Peyer's patch (tissue), 4 donors: ENCODE data around the gene TMEM106A. TPM values are rescaled to one million over a fixed set of nuclear protein-coding genes. Genes with fewer than 3 reads are reported as not detected.

Experiments
- DNase-seq, 3 donors: peaks; one replicate each; pipeline ENCODE4 v3.0.0-alpha.2; 2017 to 2019
- H3K27ac ChIP-seq, 4 donors: fragments of 200-600 bp; sonication (generic); one replicate each; pipeline ENCODE4 v1.5.1; 2016 to 2019
- H3K27me3 ChIP-seq, 2 donors: fragments of 200-600 bp; sonication (generic); one replicate each; pipeline ENCODE4 v1.5.1; 2019
- H3K36me3 ChIP-seq, 3 donors: fragments of 200-600 bp; sonication (generic); one replicate each; pipeline ENCODE4 v1.5.1; 2016 to 2019
- H3K4me1 ChIP-seq, 4 donors: fragments of 200-600 bp; sonication (generic); one replicate each; pipeline ENCODE4 v1.5.1; 2016 to 2019
- H3K4me3 ChIP-seq, 4 donors: fragments of 200-600 bp; sonication (generic); 1 replicate in 3 of 4; 2 replicates in 1 of 4; pipeline ENCODE4 v1.5.1; 2016 to 2019; ENCODE audit warnings: mild to moderate bottlenecking in 1 of 4
- H3K9me3 ChIP-seq, 4 donors: fragments of 200-600 bp; sonication (generic); one replicate each; pipeline ENCODE4 v1.5.1; 2016 to 2019; ENCODE audit warnings: mild to moderate bottlenecking in 1 of 4
- POLR2A ChIP-seq, 2 donors: fragments of 450-650 bp; IDR thresholded peaks; one replicate each; pipeline ENCODE4 v1.5.1; 2017; ENCODE audit warnings: antibody characterized with exemption in 2 of 2, mild to moderate bottlenecking in 2 of 2, moderate library complexity in 2 of 2
- total RNA-seq, 4 donors: library from RNA; depleted of rRNA; stranded (reverse); fragments of >200 nt; gene quantifications; one replicate each; pipeline ENCODE4 v1.1.0, GENCODE V29; 2016
- TF ChIP-seq, protein P1 (sequence below), 6 experiments: fragments of 450-650 bp in 4 of 6; fragments of 200-600 bp in 2 of 6; sonication (generic) in 1 of 6; IDR thresholded peaks; one replicate each; pipeline ENCODE4 v1.5.1; 2017 to 2019; ENCODE audit warnings: antibody characterized with exemption in 6 of 6, mild to moderate bottlenecking in 3 of 6, moderate library complexity in 1 of 6

The TMEM106A gene
- total RNA-seq, 4 donors from 2014 or later = 7.1 to 54.5 (median 15.3) TPM

DNA sequence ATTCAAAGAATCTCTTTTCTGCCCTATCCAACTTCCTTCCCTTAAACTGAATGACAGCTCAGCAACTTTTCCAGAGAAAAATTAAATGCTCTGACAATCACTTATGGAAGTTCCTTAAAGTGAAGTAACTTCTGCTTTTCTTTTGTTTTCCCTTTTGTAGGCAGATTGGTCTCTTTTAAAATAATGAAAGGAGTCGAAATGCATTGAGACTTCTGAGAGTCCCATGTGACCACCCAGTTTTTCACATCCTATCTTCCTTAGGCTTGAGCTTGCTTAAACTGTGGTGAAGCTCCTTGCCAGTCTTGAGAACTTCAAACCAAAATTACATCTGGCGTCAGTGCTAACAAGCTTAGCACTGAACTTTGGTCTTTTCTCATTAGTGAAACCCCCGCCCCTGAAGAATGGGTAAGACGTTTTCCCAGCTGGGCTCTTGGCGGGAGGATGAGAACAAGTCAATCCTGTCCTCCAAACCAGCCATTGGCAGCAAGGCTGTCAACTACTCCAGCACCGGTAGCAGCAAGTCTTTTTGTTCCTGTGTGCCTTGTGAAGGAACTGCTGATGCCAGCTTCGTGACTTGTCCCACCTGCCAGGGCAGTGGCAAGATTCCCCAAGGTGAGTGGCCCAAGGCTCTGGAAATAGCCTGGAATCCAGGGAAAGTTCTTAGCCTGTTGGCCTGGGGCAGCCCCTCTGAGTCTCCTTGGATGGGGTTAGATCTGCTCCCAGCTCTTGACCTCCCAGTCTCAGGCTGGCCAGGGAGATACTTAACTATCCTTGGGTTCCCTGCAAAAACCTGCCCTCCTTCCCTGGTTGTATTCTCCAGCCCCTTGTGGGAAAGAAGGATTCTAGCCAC is 1.2 kb downstream of the TMEM106A start:
- H3K27me3 ChIP-seq = no peaks in the 10 kb centered on the region
- peak overlapping the region; percentile 70 to 83 (median 80) for H3K27ac ChIP-seq
- no peak for DNase-seq
- no peaks in the 10 kb centered on the region for H3K9me3 ChIP-seq
- peak overlapping the region in 3 of 4 donors; percentile 56 to 61 (median 58) for H3K4me3 ChIP-seq
- TF ChIP-seq, protein P1, sequence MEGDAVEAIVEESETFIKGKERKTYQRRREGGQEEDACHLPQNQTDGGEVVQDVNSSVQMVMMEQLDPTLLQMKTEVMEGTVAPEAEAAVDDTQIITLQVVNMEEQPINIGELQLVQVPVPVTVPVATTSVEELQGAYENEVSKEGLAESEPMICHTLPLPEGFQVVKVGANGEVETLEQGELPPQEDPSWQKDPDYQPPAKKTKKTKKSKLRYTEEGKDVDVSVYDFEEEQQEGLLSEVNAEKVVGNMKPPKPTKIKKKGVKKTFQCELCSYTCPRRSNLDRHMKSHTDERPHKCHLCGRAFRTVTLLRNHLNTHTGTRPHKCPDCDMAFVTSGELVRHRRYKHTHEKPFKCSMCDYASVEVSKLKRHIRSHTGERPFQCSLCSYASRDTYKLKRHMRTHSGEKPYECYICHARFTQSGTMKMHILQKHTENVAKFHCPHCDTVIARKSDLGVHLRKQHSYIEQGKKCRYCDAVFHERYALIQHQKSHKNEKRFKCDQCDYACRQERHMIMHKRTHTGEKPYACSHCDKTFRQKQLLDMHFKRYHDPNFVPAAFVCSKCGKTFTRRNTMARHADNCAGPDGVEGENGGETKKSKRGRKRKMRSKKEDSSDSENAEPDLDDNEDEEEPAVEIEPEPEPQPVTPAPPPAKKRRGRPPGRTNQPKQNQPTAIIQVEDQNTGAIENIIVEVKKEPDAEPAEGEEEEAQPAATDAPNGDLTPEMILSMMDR (IDR thresholded peaks at IDR 0.05) = no peak
- no peak for TF ChIP-seq POLR2A (IDR thresholded peaks at IDR 0.05)
- H3K4me1 ChIP-seq = peaks cover 0 to 10% (median 3%) of the 10 kb centered on the region in 4 donors
- H3K36me3 ChIP-seq = peaks cover 0 to 47% (median 0%) of the 10 kb centered on the region in 3 donors

DNA sequence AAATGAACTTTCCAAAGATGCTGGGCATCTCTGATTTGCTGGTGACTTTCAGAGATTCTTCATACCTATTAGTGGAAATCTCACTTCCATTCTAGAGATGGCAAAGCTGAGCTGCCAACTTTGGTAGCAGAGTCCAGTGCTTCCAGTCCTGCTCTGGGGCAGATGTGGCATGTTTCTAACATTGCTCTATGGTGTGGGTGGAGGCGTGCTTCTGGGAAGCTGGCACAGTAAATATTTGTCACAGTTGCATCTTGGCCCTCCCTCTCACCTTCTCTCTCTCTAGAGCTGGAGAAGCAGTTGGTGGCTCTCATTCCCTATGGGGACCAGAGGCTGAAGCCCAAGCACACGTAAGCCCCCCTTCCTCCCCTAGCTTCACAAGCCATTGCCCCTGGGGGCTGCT is 1.9 kb downstream of the TMEM106A start:
- Histone ChIP-seq H3K27ac (no peak overlapping the region), H3K4me1 (peaks cover 0 to 10% (median 3%) of the 10 kb centered on the region in 4 donors), H3K36me3 (peaks cover 0 to 41% (median 0%) of the 10 kb centered on the region in 3 donors), H3K27me3 (no peaks in the 10 kb centered on the region), H3K9me3 (no peaks in the 10 kb centered on the region), H3K4me3 (no peak overlapping the region)
- no peak for TF ChIP-seq POLR2A (IDR thresholded peaks at IDR 0.05)
- TF ChIP-seq, protein P1 (IDR thresholded peaks at IDR 0.05) = no peak
- DNase-seq = no peak

DNA sequence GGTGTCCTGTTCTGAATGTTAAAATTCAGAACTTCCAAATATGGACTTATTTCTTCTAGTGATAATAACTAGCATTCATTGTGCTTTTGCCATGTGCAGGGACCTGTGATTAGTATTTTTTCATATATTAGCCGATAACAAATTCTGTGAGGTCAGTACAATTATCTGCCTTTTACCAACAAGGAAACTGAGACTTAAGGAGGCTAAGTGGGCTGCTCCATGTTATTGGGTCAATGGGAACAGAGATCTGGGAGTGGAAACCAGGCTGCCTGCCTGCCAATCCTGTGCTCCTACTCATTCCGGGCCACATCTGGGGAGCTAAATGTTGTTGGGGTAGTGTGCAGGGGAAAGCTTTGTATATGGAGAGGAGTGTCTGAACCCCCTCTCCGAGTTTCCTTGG is 3.7 kb downstream of the TMEM106A start:
- Histone ChIP-seq H3K9me3 (no peaks in the 10 kb centered on the region), H3K27me3 (no peaks in the 10 kb centered on the region), H3K27ac (no peak overlapping the region), H3K4me3 (no peak overlapping the region), H3K36me3 (peaks cover 0 to 24% (median 0%) of the 10 kb centered on the region in 3 donors), H3K4me1 (peaks cover 0 to 10% (median 3%) of the 10 kb centered on the region in 4 donors)
- TF ChIP-seq, protein P1 (IDR thresholded peaks at IDR 0.05) = no peak
- TF ChIP-seq POLR2A (IDR thresholded peaks at IDR 0.05) = no peak
- DNase-seq = no peak

DNA sequence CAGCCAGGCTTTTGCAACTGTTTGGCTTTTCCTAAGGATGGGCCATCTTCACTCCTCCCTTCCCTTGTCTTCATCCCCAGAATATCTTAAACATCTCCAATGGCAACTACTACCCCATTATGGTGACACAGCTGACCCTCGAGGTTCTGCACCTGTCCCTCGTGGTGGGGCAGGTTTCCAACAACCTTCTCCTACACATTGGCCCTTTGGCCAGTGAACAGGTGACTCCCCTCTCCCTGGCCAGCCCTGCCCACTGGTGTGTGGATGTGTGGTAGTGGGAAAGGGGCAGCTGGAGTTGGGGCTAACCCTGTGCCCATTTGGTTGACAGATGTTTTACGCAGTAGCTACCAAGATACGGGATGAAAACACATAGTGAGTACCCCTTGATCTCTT is 4.7 kb downstream of the TMEM106A start:
- no peaks in the 10 kb centered on the region for H3K9me3 ChIP-seq
- H3K27ac ChIP-seq = no peak overlapping the region
- no peak for DNase-seq
- TF ChIP-seq POLR2A (IDR thresholded peaks at IDR 0.05) = no peak
- TF ChIP-seq, protein P1 (IDR thresholded peaks at IDR 0.05) = no peak
- peaks cover 0 to 6% (median 2%) of the 10 kb centered on the region in 4 donors for H3K4me1 ChIP-seq
- no peaks in the 10 kb centered on the region for H3K27me3 ChIP-seq
- no peak overlapping the region for H3K4me3 ChIP-seq
- H3K36me3 ChIP-seq = peaks cover 0 to 22% (median 0%) of the 10 kb centered on the region in 3 donors

DNA sequence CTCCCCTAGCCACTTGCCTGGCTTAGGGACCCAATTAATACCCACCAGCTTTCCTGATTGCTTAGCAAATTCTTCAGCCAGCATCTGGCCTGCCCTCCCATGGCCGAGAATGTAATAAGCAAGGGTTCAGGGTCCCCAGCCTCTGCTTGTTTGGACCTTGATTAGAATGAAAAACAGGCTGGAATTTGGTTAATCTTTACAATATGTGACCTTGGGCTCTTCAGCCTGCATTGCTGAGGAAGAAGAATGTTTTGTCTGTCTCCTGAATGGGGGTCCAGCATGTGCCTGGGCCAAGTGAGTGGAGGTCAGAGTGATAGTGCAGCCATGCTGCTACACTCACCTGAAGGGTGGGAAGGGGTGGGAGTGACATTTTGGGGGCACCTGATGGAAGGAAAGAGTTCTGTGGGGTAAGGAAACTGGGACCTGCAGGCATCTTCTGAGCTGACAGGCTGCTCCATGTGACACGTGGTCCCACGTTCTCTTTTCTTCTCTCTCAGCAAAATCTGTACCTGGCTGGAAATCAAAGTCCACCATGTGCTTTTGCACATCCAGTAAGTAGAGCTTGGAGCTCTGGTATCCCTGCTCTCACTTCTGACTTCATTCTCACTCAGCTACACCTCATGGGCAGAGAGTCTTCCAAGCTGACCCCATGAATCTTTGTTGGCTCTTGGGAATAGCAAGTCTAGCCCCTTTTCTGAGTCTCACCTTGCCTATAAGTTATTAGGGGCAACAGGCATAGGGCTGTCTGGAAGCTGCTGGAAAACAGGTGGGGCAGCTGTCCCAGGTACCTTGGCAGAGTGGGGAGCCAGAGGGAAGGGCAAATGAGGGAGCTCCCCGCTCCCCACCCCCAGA is 5.3 kb downstream of the TMEM106A start:
- Histone ChIP-seq H3K27me3 (no peaks in the 10 kb centered on the region), H3K9me3 (no peaks in the 10 kb centered on the region), H3K36me3 (peaks cover 0 to 22% (median 0%) of the 10 kb centered on the region in 3 donors), H3K27ac (no peak overlapping the region), H3K4me1 (peaks cover 0 to 6% (median 2%) of the 10 kb centered on the region in 4 donors), H3K4me3 (no peak overlapping the region)
- TF ChIP-seq, protein P1 (IDR thresholded peaks at IDR 0.05) = no peak
- TF ChIP-seq POLR2A (IDR thresholded peaks at IDR 0.05) = no peak
- DNase-seq = no peak
